ENCODE data around the gene CARD6.
"Not testable (repeated sequence)": the region's sequence is repeated elsewhere in the genome, so short reads cannot be mapped to it uniquely, and the experiment has no call there.

The CARD6 gene

DNA sequence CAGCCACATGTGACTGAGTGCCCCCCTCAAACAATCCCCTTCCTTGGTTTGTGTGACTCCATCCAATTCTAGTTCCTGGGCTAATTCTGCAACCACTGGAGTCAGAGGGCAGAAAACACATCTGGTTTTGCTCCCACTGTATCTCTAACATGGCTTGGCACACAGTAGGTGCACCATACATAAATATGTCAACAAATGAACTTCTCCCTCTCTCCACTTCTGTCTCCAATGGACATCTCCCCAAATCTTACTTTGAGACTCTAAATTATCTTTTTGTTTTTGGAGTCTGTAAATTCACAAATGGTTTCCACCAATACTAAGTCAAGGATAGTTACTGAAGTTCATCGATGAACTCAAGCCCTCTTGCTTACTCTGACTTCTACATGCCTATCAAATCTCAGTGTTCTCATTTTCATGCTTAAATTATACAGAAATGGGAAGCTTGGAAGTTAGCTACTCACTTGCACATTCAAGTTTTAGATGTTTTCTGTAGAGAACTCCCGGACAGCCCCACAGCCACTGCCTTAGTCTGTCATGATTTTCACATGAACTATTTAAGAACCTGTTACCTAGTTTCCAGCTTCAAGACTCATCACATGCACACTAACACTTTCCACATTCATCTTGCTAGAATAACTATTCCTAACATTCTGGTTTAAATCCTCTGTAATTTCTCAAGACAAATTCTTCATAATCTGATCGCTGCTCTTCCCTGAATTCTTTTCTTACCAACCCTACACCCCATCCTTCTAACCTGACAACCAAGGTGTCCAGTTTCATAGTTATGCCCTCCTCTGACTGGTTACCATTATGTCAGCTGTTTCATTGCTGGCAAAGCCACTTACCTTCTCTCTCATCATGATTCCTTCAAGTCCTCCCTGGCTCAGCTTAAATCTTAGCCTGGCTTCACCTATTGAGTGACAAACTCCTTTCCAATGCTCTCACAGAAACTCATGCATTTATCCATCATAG lies 12.2 kb upstream of the CARD6 start:
- DNase-seq = no peak

DNA sequence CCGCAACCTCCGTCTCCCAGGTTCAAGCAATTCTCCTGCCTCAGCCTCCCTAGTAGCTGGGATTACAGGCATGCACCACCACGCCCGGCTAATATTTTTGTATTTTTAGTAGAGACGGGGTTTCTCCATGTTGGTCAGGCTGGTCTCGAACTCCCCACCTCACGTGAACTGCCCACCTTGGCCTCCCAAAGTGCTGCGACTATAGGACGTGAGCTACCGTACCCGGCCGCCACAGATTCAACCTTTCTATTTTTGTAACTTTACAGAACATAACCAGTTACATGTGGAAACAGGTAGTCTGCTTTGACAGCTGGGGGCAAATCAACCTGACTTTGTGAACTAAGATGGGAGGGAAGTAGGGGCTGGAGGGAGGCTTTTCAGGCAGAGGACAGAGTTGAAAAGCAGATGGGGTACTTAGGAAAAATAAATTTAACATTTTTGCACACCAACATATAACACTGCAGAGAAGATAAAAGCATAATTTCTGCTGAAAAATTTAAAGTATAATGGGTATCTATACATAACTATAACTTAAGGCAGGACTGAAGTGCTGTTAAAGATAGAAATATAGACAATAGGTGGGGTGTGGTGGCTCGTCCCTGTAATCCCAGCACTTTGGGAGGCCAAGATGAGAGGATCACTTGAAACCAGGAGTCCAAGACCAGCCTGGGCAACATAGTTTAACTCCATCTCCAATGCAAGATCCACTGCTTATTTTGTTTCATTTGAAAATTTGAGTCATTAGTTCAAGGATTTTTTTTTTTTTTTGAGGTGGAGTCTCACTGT lies 11.2 kb upstream of the CARD6 start:
- DNase-seq = no peak

DNA sequence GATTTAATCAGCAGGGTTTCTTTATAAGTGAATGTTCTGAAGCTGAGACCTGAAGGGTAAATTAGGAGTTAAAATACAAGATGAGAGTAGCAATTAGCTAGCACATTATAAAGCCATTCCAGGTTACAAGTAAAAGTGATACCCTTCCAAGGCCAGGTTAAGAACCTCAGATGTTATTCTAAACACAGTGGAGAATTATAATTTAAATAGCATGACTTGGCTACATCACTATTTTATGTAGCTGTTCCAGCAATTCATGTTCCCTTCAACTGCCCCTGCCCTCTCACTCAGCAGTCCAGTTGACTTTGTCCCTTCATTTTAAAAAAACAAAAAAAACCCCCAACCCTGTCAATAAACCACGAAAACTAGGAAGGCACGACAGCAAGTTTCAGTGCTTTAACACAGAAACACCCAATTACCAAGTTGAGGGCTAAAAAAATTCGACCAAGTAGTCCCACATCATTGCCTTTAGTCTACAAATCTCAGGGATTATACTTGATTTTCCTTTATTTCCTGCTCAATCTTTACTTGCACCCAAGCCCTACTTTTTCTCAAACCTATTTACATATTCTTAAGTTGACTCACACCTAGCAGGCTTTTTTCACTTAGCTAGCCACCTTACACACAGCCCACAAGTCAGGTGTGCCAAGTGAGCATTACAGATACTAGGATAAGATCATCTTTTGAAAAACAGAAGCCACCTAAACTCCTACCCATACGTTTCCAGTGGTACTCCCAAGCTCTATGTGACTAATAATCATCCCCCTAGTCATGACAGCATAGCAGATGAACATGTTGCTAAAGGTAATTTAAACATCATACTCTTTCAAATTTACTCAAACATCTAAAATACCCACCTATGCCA lies 9.6 kb upstream of the CARD6 start:
- DNase-seq = no peak

DNA sequence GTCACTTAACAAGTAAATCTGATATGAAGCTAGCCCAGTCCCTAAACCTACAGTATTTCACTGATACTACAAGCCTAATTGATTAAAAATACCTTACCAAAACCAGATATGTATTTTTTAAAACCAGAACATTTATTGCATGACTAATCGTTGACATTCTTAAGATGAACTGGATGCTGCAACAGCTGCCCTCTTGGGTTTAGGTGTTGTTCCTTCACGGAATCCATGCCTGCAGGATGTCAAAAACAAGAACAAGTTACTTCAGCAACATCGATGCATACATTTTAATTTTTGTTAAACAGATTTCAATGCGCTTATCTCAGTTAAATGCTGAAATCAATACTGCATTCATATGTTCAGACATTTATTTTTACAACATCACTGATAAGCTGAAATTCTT lies 8.8 kb upstream of the CARD6 start:
- DNase-seq = no peak

DNA sequence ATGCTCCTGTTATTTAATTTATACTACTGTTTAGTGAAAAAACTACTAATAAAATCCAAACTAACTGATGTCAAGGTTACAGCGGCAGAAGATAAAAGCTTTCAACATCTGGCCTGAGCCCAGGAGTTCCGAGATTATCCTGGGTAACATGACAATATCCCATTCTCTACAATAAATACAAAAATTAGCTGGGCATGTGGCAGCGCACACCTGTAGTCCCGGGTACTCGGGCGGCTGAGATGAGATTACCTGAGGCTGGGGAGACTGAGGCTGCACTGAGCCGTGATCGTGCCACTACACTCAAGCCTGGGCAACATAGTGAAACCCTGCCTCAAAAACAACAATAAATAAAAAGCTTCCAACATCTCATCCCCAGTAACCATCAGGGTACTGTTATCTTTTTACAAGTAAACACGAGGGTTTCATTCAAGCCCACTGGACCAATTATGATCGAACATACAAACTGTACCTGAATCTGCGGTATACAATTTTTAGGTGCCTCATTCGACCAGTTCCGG lies 7.4 kb upstream of the CARD6 start:
- no peak for DNase-seq

DNA sequence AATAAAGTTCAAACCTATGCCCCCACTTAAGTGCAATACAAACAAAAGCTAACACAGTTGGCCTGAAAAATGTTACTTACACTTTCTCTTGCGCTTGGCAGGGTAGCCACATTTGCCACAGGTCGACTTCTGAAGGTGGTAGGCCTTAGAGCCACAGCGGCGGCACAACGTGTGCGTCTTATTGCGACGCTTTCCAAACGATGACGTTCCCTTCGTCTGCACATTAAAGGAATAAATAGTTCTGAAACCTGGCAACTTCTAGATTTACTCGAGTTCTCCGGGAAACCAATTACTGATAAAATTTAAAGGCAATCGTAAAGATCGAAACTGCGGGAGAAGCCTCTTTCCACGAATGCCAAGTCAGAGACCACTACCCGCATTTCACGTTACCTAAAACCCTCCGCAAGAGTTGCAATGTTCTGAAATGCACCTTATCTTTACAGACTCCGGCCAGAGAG lies 6.7 kb upstream of the CARD6 start:
- DNase-seq = no peak

DNA sequence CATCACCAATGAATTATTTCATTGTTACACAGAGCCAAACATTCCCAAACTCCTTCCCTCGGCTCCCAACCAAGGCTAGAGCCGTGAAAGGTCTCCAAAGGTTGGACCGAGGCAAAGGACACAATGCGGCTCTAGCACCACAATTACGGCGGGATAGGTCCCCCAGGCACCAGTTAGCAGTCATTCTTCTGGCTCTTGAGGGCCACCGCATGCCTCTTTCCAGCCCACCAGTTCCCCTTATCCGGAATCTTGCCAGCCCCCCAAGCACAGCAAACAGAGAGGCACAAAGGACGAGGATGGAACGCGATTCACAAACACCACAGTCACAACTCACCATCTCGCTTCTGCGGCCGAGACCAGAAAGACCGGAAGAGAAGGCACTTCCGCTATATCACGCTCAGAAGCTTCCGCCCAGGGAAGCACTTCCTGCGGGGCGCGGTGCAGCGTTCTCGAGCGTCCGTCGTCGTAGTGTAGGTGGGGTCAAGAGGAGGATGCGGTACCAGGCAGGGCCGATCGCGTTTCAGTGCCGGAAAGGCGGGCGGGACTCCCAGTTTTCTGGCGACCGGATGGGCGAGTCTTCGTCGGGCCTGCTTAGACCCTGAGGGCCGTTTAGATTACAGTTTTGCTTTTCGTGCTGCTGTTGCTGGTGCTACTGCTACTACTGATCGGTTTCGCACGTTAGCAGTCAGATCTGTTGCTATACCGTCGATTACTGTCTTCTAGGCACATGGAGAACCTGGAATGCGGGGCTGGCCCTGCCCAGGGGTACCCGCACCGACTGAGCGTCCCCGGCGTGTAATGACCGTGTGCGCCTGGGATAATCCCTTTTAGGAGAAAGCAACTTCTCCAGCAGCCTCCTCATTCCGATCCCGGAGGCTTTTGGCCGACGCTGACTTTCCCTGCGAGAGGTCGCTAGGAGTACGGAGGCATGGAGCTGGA lies 6.0 kb upstream of the CARD6 start, which contains the start of gene RPL37:
RPL37 (minus strand) TSS at position 374 of the 939 bp plus-strand sequence; CDS start at position 337, 37 bp downstream.
- peak; percentile 98 for DNase-seq

DNA sequence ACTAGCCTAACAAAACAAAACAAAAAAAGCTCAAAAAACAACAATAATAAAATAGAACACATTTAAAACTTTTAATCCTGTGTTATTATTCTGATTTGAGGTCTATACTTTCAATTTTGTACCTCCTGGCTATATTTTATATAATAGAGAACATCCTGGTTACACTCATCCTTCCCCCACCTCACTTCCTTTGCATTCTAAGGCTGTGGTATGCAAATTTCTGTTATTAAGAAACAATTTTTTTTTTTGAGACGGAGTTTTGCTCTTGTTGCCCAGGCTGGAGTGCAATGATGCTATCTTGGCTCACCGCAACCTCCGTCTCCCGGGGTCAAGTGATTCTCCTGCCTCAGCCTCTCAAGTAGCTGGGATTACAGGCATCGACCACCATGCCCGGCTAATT lies 3.1 kb upstream of the CARD6 start:
- DNase-seq = no peak

DNA sequence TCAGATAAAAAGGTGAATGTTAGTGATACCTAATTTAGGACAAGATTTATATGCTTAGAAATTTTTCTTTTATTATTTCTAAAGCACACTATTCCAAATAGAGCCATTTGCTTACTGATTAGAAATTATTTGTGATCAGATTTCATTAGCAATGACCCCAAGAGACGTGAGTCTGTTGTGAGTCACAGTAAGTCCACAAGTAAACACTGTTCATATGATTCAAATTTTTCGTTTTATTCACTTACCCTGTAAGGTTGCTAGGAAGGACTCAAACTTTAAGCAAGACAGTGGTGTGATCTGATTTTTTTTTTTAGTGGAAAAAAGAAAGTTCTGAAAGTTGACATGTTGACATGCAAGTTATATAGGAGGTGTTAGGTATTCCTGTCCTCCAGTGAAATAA lies 1.2 kb downstream of the CARD6 start:
- no peak for DNase-seq

DNA sequence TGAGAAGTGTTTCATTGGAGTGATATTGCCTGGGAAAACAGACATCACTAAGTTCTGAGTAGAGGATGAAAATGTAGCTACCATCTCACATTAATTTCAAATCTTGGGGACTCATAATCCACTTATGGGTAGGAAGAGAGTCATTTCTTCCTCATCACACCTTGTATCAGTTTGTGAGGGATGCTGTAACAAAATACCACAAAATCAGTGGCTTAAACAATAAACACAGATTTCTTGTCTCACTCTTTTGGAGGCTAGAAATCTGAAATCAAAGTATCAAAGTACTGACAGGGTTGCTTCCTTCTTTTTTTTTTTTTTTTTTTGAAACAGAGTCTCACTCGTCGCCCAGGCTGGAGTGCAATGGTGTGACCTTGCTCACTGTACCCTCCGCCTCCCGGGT lies 3.4 kb downstream of the CARD6 start:
- DNase-seq = no peak

DNA sequence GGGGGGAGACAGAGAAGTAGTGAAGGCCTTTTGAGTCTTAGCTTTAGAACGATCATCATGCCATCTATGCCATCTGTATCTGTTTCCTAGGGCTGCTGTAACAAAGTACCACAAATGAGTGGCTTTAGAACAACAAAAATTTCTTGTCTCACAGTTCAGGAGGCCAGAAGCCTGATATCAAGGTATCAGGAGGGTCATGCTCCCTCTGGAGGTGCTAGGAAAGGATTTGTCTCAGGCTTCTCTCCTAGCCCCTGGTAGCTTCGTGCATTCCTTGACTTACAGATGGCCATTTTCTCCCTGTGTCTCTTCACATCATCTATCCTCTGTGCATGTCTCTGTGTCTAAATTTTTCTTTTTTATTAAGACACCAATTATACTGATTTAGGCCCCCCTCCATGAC lies 5.2 kb downstream of the CARD6 start:
- DNase-seq = no peak

DNA sequence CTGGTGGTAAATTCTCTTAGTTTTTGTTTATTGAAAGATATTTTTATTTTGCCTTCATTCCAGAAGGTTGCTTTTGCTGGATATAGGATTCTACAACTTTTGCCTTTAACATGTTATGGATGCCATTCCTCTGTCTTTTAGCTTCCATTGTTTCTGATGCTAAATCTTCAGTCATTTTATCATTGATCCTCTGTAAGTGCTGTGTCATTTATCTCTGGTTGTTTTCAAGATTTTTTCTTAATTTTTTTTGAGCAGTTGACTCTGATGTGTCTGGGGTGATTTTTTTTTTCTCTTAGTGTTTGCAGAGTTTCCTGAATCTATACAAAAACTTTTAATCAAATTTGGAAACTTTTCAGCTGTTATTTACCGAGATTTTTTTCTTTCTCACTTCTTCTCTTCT lies 6.4 kb downstream of the CARD6 start:
- DNase-seq = no peak

DNA sequence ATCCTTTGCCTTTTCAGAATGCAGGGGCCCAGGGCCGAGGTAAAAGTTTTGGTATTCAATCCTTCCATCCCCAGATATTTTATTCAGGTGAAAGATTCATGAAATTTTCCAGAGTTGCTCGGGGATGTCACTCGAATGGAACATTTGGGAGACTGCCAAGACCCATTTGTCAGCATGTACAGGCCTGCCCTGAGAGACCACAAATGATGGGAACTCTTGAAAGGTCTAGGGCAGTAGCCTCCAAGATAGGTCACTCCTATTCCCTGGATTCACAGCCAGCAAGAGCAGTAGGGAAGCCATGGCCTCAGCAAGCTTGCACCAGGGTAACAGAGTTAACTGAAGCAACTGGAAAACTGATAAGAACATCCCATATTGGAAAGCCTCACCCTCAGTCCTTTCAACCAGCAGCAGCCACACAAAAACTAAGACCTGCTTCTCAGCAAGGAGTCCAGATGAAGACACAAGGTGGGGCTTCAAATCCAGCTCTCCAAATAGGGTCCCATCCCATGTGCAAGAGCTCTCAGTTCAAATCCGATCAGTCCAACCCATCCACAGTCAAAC lies 12.5 kb downstream of the CARD6 start:
- peak; percentile 25 for DNase-seq

DNA sequence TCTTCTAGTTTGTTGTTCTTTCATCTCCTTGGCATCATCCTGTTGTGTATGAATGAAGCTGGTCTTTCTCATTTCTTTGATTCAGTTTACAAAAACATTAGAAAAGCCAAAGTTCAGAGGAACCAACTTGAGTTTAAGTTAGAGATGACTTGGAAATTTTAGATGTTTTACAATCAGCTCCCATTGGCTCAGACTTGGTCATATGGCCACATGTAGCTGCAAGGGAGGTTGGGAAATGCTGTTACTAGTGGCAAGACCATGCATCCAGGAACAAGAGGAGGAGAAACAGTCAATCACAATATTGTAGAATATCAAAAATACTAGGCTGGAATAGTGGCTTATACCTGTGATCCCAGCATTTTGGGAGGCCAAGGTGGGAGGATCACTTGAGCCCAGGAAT lies 19.5 kb downstream of the CARD6 start:
- no peak for DNase-seq

DNA sequence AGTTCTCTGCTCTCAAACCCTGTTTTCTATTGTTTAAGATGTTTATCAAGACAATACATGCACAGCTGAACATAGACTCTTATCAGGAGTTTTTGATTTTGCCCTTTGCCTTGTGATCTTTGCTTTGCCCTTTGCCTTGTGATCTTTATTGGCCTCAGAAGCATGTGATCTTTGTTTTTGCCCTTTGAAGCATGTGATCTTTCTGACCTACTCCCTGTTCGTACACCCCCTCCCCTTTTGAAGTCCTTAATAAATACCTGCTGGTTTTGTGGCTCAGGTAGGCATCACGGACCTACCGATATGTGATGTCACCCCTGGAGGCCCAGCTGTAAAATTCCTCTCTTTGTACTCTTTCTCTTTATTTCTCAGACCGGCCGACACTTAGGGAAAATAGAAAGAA lies 23.8 kb downstream of the CARD6 start:
- not testable (repeated sequence) for DNase-seq

DNA sequence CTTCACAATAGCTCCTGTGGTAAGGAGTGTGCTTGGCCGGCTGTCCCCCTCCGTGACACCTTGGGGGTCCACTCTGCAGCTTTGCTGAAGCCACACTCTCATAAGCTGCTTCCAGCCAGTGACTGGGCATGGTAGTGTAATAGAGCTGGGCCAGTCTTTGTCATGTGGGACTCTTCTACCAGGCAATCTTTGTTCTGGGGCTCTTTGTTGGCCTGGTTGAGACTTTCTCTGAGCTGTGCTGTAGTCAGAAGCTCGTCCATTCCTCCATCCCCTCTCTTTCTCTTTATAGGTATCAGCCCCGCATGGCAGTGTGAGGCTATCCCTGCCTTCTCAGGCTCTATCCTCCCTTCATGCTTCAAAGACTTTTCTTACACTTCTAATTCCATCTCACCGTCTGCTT lies 25.7 kb downstream of the CARD6 start:
- no peak for DNase-seq

DNA sequence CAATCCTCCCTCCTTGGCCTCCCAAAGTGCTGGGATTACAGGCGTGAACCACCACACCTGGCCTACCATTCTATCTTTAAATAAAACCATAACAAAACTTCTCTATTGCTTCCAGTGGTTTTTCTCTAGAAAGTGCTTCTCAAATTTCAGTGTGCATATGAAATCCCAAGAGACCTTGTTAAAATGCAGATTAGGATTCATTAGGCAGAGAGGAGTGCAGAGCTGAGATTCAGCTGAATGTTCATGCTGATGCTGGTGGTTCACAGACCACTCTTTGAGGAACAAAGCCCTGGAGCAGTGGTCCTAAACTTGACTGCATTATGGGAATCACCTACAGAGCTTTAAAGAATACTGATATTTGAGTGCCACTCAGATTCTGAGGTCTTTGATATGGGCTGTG lies 28.2 kb downstream of the CARD6 start:
- peak; percentile 26 for DNase-seq

DNA sequence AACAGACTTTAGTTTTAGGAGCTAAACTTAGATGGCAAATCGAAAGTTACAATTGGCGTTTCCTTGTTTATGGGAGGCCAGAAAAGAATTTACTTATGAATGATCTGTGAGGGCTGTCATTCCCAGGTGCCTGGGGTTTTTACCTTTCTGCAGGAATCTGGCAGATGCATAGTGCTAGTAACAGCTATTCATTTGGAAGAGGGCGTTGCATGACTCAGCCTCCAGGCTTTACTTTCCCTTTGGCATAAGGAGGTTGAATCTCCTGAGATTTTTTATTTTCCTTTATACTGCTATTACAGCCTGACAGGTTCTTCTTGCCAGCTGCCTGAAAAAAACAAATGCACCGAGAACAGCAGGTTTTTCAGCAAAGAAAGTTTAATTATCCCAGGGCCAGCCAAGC lies 30.0 kb downstream of the CARD6 start:
- no peak for DNase-seq

DNA sequence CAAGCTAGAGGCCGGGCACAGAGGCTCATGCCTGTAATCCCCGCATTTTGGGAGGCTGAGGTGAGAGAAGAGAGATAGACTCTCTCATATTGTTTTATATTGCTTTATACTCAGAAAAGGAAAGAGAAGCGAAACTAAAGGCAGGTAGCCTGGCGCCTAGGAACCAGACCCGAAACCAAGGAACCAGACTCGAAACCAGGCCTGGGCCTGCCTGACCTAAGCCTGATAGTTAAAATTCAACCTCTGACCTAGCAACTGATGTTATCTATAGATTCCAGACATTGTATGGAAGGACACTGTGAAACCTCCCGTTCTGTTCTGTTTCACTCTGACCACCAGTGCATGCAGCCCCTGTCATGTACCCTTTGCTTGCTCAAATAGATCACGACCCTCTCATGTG lies 31.1 kb downstream of the CARD6 start:
- not testable (repeated sequence) for DNase-seq

DNA sequence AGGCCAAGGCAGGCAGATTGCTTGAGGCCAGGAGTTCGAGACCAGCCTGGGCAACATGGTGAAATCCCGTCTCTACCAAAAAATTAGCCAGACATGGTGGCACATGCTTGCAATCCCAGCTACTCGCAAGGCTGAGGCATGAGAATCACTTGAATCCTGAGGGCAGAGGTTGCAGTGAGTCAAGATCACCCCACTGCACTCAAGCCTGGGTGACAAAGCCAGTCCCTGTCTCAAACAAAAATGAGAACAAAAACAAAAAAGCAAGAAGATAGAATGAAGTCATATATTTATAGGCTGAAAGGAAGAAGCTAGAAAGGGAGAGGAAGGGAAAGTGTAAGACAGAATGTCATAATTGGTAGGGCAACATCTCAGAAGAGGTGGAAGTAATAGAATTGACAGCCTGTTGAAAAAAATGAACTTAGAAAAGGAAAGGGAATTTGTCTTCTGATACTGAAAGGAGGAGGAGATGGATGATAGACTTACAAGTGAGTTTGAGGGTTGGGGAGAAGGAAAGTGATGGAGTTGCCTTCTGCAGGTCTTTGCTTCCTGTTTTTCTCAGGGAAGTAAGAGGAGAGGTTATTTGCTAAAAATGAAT lies 32.2 kb downstream of the CARD6 start:
- no peak for DNase-seq

DNA sequence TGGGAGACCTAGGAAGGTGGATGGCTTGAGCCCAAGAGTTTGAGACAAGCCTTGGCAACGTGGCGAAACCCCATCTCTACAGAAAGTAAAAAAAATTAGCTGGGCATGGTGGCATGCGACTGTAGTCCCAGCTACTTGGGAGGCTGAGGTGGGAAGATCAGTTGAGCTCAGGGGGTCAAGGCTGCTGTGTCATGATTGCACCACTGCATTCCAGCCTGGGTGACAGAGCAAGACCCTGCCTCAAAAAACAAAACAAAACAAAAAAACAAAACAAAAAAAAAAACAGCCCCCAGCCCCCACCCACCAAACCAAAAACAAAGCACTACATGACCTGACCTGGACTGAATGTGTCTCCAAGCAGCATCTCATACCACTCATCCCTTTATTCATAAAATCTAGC lies 34.8 kb downstream of the CARD6 start:
- DNase-seq = no peak
